SU-DHL-6 (cell line): ENCODE results near the gene DDIAS.

Source experiments
- CTCF ChIP-seq: fragments of 200-600 bp; sonication (generic); IDR thresholded peaks from one replicate; pipeline ENCODE4 v1.5.1; 2017; ENCODE audit warnings: antibody characterized with exemption, mild to moderate bottlenecking, low read length, moderate library complexity; ENCODE audit not compliant: insufficient read depth, poor library complexity, severe bottlenecking
- EZH2phosphoT487 ChIP-seq: fragments of 200-600 bp; sonication (generic), shearing (Covaris generic); conservative IDR thresholded peaks from 2 replicates; pipeline ENCODE4 v1.6.1; 2018; ENCODE audit warnings: mild to moderate bottlenecking, antibody characterized with exemption, low read length, moderate library complexity, mixed read lengths

DNA sequence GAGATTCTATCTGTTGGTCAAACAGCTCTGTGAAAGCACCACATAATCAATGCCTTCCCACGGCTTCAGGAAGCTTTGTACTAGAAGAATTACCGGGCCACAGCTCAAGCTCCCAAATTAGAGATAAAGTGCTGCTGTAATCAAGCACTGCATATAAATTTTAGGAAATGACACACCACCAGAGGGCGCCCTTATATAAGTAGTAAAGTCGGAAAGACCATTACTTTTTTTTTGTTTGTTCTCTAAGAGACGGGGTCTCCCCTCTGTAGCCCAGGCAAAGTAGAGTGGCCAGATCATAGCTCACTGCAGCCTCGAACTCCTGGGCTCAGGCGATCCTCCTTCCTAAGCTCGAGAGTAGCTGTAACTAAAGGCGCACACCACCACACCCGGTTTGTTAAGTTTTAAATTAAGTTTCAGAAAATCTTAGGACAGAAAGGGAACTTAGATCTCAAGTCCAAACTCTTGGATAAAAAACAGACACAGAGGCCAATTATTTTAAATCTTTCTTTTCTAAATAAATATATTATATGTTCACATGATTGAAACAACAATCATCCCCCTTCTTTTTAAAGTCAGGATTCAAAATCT is 33.9 kb upstream of the DDIAS start:
- peak; percentile 39 for TF ChIP-seq CTCF
- TF ChIP-seq EZH2phosphoT487, result no peak
